Neutrophil (primary cell): ENCODE results near the gene ASTE1.
"Not testable (repeated sequence)": the region's sequence is repeated elsewhere in the genome, so short reads cannot be mapped to it uniquely, and the experiment has no call there.

Experiments
- H3K27ac ChIP-seq: fragments of 200-600 bp; sonication (generic); 2 replicates; pipeline ENCODE4 v1.5.1; 2016; ENCODE audit warnings: mild to moderate bottlenecking, moderate library complexity
- H3K27me3 ChIP-seq: fragments of 200-600 bp; sonication (generic); 2 replicates; pipeline ENCODE4 v1.6.0; 2016; ENCODE audit warnings: mild to moderate bottlenecking
- H3K36me3 ChIP-seq: fragments of 200-600 bp; sonication (generic); 2 replicates; pipeline ENCODE4 v1.5.1; 2017
- H3K4me1 ChIP-seq, 2 experiments: fragments of 200-600 bp in 1 of 2; sonication (generic) in 1 of 2; 1 replicate in 1 of 2; 2 replicates in 1 of 2; pipeline versions ENCODE4 v1.5.1 to v1.6.1; 2013 to 2016; ENCODE audit warnings: low read depth in 1 of 2, low read length in 1 of 2, mild to moderate bottlenecking in 1 of 2, moderate library complexity in 1 of 2; ENCODE audit not compliant: control insufficient read depth in 1 of 2, insufficient read depth in 1 of 2
- H3K4me3 ChIP-seq, 2 experiments: fragments of 200-600 bp in 1 of 2; sonication (generic) in 1 of 2; 1 replicate in 1 of 2; 2 replicates in 1 of 2; pipeline ENCODE4 v1.5.1; 2013 to 2016; ENCODE audit warnings: low read depth in 1 of 2, low read length in 1 of 2, mild to moderate bottlenecking in 1 of 2, moderate library complexity in 1 of 2
- H3K9me3 ChIP-seq: fragments of 200-600 bp; sonication (generic); 2 replicates; pipeline ENCODE4 v1.5.1; 2016
- CTCF ChIP-seq: fragments of 200-600 bp; sonication (generic); IDR thresholded peaks from 2 replicates; pipeline ENCODE4 v1.5.1; 2016; ENCODE audit warnings: antibody characterized with exemption

Gene ASTE1

DNA sequence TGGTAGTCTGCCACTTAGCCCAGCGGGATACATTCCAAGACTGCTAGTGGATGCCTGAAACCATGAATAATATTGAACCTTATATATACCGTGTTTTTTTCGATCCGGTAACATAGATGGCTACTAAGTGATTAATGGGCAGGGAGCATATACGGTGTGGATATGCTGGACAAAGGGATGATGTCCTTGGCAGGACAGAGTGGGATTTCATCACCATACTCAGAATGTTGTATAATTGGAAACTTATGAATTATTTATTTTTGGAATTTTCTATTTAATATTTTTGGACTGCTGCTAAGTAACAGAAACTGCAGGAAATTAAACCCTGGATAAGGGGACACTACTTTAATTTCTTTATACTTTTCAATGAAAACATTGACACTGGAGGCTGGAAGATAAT is 53.2 kb downstream of the ASTE1 start:
- no peak for TF ChIP-seq CTCF
- H3K9me3 ChIP-seq, result no peaks in the 10 kb centered on the region
- peaks cover 41% of the 10 kb centered on the region for H3K36me3 ChIP-seq
- H3K4me3 ChIP-seq, result no peak overlapping the region
- H3K27me3 ChIP-seq, result no peaks in the 10 kb centered on the region
- peaks cover 8 to 17% of the 10 kb centered on the region in 2 experiments for H3K4me1 ChIP-seq
- no peak overlapping the region for H3K27ac ChIP-seq

GRCh38 chr3:130972592-130972991 is 54.0 kb downstream of the ASTE1 start:
- H3K27ac ChIP-seq, H3K27me3 ChIP-seq, H3K4me3 ChIP-seq, H3K9me3 ChIP-seq: not testable (repeated sequence)
- H3K4me1 ChIP-seq, result peaks cover 8 to 17% of the 10 kb centered on the region in 2 experiments
- H3K36me3 ChIP-seq, result peaks cover 46% of the 10 kb centered on the region

- Histone ChIP-seq H3K9me3 (no peaks in the 10 kb centered on the region), H3K4me1 (peaks cover 8 to 12% of the 10 kb centered on the region in 2 experiments), H3K27ac (no peak overlapping the region), H3K4me3 (no peak overlapping the region), H3K36me3 (peaks cover 47% of the 10 kb centered on the region), H3K27me3 (no peaks in the 10 kb centered on the region)
- no peak for TF ChIP-seq CTCF
These were observed 55.4 kb downstream of the ASTE1 start for GRCh38 chr3:130971208-130971607.

DNA sequence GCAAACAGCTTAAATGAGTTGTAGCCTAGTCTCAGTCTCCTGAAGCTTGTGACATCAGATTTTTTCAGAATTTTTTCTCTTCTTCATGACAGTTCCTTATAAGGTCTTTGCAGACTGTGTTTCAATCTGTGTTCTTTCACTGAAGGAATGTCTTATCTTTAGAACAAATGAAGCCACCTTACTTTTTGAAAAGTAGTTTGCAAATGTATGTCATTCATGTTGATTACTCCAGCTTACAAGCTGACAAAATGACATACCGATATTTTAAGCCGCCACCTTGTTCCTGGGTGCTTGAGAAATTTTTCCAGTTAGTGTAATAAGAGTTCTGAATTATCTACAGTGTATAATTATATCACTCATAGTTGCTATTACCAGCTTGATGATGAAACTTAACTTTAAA is 57.0 kb downstream of the ASTE1 start:
- H3K36me3 ChIP-seq, result peaks cover 50% of the 10 kb centered on the region

DNA sequence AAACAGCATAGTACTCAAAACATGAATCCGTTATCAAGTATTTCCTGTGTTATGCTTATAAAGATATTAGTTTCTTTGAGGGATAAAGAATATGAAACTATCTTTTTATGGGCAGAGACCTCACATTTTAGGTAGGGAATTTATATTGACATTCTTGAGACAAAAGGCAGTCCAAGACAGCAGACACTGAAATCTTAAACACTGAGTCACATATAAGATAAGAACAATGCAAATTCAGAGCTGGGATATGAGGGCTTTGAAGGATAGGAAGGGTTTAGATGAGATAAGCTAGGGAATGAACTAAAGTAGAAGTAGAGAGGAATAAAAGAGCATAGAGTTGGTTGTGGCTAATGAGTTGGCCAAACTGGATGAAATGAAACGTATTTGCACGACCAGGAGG is 58.4 kb downstream of the ASTE1 start:
- H3K4me1 ChIP-seq, result peaks cover 11 to 14% of the 10 kb centered on the region in 2 experiments
- no peaks in the 10 kb centered on the region for H3K27me3 ChIP-seq
- no peak overlapping the region for H3K27ac ChIP-seq
- TF ChIP-seq CTCF, result no peak
- no peak overlapping the region for H3K4me3 ChIP-seq
- H3K36me3 ChIP-seq, result peaks cover 50% of the 10 kb centered on the region
- H3K9me3 ChIP-seq, result no peaks in the 10 kb centered on the region

More for the DNA sequence above, 57.0 kb downstream of the ASTE1 start:
- TF ChIP-seq CTCF, result no peak
- Histone ChIP-seq H3K4me1 (peaks cover under 1 to 5% of the 10 kb centered on the region in 2 experiments), H3K9me3 (no peaks in the 10 kb centered on the region), H3K27ac (no peak overlapping the region), H3K27me3 (no peaks in the 10 kb centered on the region), H3K4me3 (no peak overlapping the region)

GRCh38 chr3:130967281-130967680 is 59.3 kb downstream of the ASTE1 start:
- Histone ChIP-seq H3K27me3 (no peaks in the 10 kb centered on the region), H3K4me3 (no peak overlapping the region), H3K27ac (no peak overlapping the region), H3K36me3 (peaks cover 50% of the 10 kb centered on the region), H3K9me3 (no peaks in the 10 kb centered on the region), H3K4me1 (peaks cover 18 to 23% of the 10 kb centered on the region in 2 experiments)
- TF ChIP-seq CTCF, result no peak
